ENCODE results near the gene FEN1.
A peak's percentile ranks its signal among the peaks of the same experiment; 100 is the strongest.

Gene FEN1

DNA sequence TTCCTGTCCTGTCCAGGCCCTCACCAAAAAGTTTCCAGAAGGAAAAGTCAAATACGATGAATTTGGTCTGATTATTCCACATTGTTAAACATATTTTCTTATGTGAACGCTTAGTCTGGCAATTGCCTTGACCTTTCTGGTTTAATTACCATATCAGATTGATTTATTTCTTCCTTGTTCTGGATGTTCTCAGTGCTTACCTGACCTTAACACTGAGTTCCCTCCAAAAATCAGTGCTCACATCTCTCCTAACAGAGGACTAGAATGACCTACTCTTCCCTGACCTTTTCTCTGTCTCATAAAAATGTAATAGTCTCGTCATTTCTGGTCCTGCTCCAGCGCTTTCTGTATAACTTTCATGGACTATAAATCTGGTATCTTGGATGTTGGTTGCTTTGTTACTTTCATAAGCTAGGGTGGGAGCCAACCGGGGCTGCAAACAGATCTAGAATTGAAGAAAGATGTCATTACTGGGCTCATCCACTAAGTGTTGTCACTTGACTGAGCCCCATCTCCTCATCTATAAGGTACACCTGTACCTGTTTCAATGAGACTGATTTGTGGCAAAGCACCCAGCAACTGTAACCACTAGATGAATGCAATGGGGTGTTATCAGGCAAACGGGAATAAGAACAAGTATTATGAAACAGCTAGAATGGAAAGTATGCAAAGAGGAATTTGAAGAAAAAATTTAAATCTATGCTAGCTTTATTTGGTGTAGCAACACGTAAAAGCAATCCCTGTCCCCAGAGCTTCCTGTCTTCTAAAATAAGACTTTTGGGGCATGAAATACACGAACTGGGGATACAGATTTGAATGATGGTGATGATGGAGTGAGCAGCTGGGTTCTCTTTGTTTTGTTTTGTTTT, 37.8 kb downstream of the FEN1 start:
- Mint-ChIP-seq H3K4me3 (peak overlapping the region; percentile 14), H3K36me3 (ENCODE audit: low read depth) (no peaks in the 10 kb centered on the region), H3K4me1 (ENCODE audit: low read depth) (peaks cover 47% of the 10 kb centered on the region), H3K9me3 (no peaks in the 10 kb centered on the region), H3K27ac (no peak overlapping the region), H3K27me3 (peaks cover 39% of the 10 kb centered on the region)

DNA sequence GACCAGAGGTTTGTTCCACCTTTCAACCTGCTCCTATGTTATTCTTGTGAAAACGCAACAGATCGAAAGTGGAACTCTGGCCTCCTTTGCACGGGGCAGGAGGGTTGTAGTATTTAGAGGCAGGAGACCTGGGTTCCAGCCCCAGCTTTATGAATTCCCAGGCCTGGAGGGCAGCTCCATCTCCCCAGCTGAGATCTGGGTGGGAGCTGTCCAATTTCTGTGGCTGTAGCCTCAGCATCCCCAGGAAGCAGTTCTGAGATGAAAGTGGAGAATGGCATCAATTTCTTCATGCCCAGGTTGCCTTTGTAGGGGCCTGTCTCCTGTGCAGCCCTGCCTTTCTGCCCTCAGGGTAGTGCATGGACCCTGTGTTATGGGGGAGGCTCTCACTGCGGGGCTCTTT, 39.5 kb downstream of the FEN1 start:
- peaks cover 27% of the 10 kb centered on the region for H3K27me3 Mint-ChIP-seq
- no peak overlapping the region for H3K4me3 Mint-ChIP-seq
- H3K36me3 Mint-ChIP-seq (ENCODE audit: low read depth), result no peaks in the 10 kb centered on the region
- H3K4me1 Mint-ChIP-seq (ENCODE audit: low read depth), result peaks cover 48% of the 10 kb centered on the region
- H3K27ac Mint-ChIP-seq, result no peak overlapping the region
- no peaks in the 10 kb centered on the region for H3K9me3 Mint-ChIP-seq

DNA sequence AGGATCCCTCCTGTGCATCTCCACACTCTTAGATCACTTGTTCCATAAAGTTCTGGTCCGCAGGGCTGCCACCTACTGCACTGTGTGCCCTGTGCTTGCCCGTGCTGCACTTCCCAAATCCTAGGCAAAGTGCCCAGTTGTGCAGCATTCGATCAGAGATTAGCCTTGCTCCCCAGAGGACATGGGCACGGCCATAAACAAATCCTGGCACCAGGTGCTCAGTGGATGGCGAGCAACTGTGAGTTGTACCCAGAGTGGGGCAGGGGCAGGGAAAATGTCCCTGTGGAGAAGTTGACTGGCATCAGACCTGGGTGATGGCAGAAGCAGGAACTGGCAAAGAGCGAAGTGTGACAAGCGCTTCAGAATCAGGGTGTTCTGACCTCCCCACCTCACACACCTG, 40.0 kb downstream of the FEN1 start:
- H3K27ac Mint-ChIP-seq, result no peak overlapping the region
- no peak overlapping the region for H3K4me3 Mint-ChIP-seq
- H3K4me1 Mint-ChIP-seq (ENCODE audit: low read depth), result peaks cover 46% of the 10 kb centered on the region
- no peaks in the 10 kb centered on the region for H3K36me3 Mint-ChIP-seq (ENCODE audit: low read depth)
- H3K27me3 Mint-ChIP-seq, result peaks cover 26% of the 10 kb centered on the region
- H3K9me3 Mint-ChIP-seq, result no peaks in the 10 kb centered on the region

DNA sequence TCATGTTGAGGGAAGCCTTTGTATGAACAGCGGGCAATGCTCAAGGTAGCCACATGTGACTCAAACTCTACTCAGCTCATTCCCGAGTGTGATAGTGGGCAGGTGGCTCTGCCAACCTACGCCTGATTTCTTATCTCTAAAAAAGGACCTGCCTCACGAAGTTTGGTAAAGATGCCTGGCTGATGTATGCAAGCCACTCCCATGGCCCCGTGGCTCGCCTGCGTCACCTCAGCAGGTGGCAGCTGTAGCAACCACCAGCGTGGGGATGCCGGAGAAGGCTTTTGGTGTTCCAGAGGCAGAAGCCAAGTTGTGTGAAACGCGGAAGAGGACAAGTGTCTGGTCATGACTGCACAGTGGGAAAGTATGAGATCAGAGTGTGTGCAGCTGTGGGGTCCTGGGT, 40.8 kb downstream of the FEN1 start:
- peak overlapping the region; percentile 37 for H3K4me3 Mint-ChIP-seq
- no peaks in the 10 kb centered on the region for H3K36me3 Mint-ChIP-seq (ENCODE audit: low read depth)
- H3K27ac Mint-ChIP-seq, result peak overlapping the region; percentile 74
- no peaks in the 10 kb centered on the region for H3K9me3 Mint-ChIP-seq
- H3K4me1 Mint-ChIP-seq (ENCODE audit: low read depth), result peaks cover 41% of the 10 kb centered on the region
- H3K27me3 Mint-ChIP-seq, result peaks cover 26% of the 10 kb centered on the region

DNA sequence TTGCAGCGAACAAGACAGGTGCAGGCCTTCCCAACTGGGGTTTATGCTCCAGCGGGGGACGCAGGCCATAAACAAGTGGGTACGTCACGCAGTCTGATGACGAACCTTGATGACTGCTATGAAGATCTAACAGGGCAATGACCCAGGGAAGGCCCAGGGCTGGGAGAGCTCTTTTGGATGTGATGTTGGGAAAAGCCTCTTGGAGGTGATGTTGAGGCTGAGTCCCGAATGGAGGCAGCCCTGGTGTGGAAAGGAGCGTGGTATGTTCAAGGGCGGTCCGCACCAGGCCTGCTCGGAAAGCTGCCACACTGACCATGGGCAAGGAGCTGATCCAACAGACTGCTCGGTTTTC, 41.2 kb downstream of the FEN1 start:
- peaks cover 38% of the 10 kb centered on the region for H3K4me1 Mint-ChIP-seq (ENCODE audit: low read depth)

DNA sequence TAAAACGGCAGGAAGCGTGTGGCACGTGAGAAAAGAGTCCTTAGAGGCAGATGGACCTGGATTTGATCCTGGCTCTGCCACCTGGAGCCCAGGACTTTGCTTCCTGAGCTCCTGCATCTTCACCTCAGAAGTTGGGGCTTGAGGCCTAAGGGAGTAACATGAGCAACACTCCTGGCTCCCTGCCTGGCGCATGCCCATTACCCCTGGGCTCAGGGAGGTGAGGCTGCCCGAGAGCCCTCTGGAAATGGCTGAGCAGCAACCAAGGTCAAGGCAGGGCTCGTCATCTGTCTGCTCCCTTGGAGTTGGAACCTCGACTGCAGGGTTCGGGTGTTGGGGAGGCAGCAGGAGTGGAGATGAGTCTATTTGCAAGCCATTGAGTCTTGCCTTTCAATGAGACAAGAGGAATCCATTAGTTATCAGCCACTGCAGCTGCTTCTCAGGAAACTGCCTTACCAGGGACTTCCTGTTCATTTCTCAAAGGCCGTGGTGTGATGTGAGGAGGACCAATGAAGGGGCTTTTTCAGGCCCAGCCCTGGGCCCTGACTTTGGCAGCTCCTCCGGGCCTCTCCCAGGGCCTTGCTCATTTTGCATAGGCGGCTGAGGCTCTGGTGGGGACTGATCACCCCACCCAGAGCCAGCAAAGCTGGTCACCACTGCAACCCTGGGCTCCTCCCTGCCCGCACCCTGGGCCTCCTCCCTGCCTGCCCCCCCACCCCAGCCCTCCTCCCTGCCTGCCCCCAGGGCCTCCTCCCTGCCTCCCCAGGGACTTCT, 41.8 kb downstream of the FEN1 start:
- Mint-ChIP-seq H3K4me1 (ENCODE audit: low read depth) (peaks cover 35% of the 10 kb centered on the region), H3K36me3 (ENCODE audit: low read depth) (peaks cover under 1% of the 10 kb centered on the region)

More for the DNA sequence above, 41.2 kb downstream of the FEN1 start:
- peak overlapping the region; percentile 56 for H3K27ac Mint-ChIP-seq
- peaks cover 26% of the 10 kb centered on the region for H3K27me3 Mint-ChIP-seq
- H3K36me3 Mint-ChIP-seq (ENCODE audit: low read depth), result no peaks in the 10 kb centered on the region
- no peaks in the 10 kb centered on the region for H3K9me3 Mint-ChIP-seq
- H3K4me3 Mint-ChIP-seq, result no peak overlapping the region

DNA sequence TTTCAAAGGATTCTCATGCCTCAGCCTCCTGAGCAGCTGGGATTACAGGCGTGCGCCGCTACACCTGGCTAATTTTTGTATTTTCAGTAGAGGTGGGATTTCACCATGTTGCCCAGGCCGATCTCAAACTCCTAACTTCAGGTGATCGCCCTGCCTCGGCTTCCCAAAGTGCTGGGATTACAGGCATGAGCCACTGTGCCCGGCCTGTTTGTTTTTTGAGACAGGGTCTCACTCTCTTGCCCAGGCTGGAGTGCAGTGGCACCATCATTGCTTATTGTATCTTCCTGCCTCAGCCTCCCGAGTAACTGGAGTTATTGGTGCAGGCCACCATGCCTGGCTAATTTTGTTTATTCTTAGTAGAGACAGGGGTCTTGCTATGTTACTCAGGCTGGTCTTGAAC, 43.5 kb downstream of the FEN1 start:
- H3K9me3 Mint-ChIP-seq, result no peaks in the 10 kb centered on the region
- H3K36me3 Mint-ChIP-seq (ENCODE audit: low read depth), result peaks cover 10% of the 10 kb centered on the region
- no peak overlapping the region for H3K4me3 Mint-ChIP-seq
- H3K4me1 Mint-ChIP-seq (ENCODE audit: low read depth), result peaks cover 28% of the 10 kb centered on the region
- H3K27me3 Mint-ChIP-seq, result peaks cover 6% of the 10 kb centered on the region
- H3K27ac Mint-ChIP-seq, result no peak overlapping the region

More for the DNA sequence above, 41.8 kb downstream of the FEN1 start:
- Mint-ChIP-seq H3K4me3 (no peak overlapping the region), H3K27me3 (peaks cover 22% of the 10 kb centered on the region), H3K27ac (peak overlapping the region; percentile 56), H3K9me3 (no peaks in the 10 kb centered on the region)

DNA sequence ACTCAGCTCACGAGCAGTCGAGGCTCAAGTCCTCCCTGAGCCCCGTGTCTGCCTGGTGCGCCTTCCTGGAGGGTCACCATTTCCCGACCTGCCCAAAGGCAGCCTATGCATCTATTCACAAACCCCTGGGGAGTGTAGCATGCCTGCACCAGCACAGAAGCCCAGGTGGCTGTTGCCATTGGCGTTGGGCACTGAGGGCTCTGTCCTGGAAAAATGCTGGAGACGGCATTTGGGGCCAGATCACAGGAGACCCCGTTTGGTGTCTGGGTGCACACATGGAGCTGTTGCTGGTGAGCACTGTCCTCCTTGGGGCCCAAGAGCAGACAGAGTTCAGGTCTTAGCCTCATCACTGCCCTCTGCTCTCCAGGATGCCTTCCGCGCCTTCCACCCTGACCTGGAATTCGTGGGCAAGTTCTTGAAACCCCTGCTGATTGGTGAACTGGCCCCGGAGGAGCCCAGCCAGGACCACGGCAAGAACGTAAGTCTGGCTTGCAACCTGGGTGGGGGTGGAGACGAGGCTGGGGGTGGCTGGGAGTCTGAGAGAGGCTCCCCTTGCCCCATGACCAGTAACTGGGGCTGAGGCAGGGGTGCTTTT, 44.8 kb downstream of the FEN1 start:
- Mint-ChIP-seq H3K9me3 (no peaks in the 10 kb centered on the region), H3K27me3 (no peaks in the 10 kb centered on the region), H3K27ac (no peak overlapping the region), H3K4me1 (ENCODE audit: low read depth) (peaks cover 32% of the 10 kb centered on the region), H3K4me3 (no peak overlapping the region), H3K36me3 (ENCODE audit: low read depth) (peaks cover 14% of the 10 kb centered on the region)

DNA sequence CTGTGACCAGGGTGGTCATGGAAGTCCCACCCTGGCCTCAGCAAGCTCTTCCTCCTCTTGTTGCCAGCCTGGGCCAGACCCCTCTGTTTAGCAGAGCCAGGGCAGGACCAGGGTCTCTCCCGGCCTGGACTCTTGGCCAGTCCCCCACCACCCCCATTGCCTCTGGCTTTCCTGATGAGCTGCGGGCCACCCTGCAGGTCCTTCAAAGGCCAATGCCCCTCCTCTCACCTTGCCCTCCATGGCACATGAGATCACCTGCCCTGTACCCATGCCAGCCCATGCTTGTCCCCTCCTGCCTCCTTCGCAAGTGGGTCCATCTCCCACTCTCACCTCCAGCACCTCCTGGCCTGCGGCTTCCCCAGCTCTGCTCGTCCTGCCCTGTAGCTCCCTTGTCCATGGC, 45.8 kb downstream of the FEN1 start:
- no peaks in the 10 kb centered on the region for H3K27me3 Mint-ChIP-seq
- H3K36me3 Mint-ChIP-seq (ENCODE audit: low read depth), result peaks cover 14% of the 10 kb centered on the region
- no peaks in the 10 kb centered on the region for H3K9me3 Mint-ChIP-seq
- H3K4me1 Mint-ChIP-seq (ENCODE audit: low read depth), result peaks cover 27% of the 10 kb centered on the region
- H3K4me3 Mint-ChIP-seq, result no peak overlapping the region
- no peak overlapping the region for H3K27ac Mint-ChIP-seq

DNA sequence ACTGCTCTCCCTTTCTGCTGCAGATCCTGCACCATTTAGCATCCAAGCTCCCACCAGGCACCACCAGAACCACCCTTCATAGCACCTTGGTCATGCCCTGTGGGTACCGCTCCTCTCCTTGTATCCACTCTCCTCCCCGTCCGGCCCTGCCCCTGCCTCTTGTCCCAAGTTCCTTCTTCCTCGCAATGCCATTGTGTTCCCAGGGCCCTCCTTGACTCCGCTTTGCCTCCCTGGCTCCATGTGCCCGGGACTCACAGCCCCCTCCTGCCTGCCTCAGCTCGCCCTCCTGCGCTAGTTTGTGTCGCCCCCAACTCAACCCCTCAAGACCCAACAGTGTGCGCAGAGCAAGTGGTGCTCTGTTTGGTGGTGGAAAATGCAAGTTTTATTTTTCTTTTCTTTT, 46.2 kb downstream of the FEN1 start:
- Mint-ChIP-seq H3K9me3 (no peaks in the 10 kb centered on the region), H3K27me3 (no peaks in the 10 kb centered on the region), H3K36me3 (ENCODE audit: low read depth) (peaks cover 14% of the 10 kb centered on the region), H3K4me3 (no peak overlapping the region), H3K4me1 (ENCODE audit: low read depth) (peaks cover 23% of the 10 kb centered on the region), H3K27ac (no peak overlapping the region)

DNA sequence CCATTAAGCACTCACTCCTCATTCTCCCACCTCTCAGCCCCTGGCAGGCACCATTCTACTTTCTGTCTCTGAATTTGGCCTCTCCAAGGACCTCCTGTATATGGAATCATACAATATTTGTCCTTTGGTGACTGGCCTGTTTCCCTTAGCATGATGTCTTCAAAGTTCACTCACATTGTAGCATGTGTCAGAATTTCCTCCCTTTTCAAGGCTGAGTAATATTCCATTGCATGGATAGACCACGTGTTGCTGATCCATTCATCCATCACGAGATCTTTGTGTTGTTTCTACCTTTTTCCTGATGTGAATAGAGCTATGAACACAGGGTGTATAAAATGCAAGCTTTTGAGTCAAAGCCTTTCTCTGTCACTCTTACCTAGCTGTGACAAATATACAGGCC, 47.0 kb downstream of the FEN1 start:
- H3K27ac Mint-ChIP-seq, result no peak overlapping the region
- peaks cover 15% of the 10 kb centered on the region for H3K4me1 Mint-ChIP-seq (ENCODE audit: low read depth)
- no peaks in the 10 kb centered on the region for H3K9me3 Mint-ChIP-seq
- no peak overlapping the region for H3K4me3 Mint-ChIP-seq
- H3K27me3 Mint-ChIP-seq, result no peaks in the 10 kb centered on the region
- peaks cover 14% of the 10 kb centered on the region for H3K36me3 Mint-ChIP-seq (ENCODE audit: low read depth)

DNA sequence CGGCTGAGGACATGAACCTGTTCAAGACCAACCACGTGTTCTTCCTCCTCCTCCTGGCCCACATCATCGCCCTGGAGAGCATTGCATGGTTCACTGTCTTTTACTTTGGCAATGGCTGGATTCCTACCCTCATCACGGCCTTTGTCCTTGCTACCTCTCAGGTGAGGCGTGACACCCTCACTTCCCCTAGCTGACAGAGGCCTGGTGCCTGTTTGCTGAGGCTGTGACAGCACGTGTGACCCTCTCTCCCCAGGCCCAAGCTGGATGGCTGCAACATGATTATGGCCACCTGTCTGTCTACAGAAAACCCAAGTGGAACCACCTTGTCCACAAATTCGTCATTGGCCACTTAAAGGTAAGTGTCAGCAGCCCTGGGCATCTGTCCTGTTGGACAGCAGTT, 47.7 kb downstream of the FEN1 start:
- no peak overlapping the region for H3K27ac Mint-ChIP-seq
- H3K27me3 Mint-ChIP-seq, result no peaks in the 10 kb centered on the region
- H3K4me3 Mint-ChIP-seq, result no peak overlapping the region
- H3K36me3 Mint-ChIP-seq (ENCODE audit: low read depth), result peaks cover 14% of the 10 kb centered on the region
- H3K4me1 Mint-ChIP-seq (ENCODE audit: low read depth), result peaks cover 10% of the 10 kb centered on the region
- H3K9me3 Mint-ChIP-seq, result no peaks in the 10 kb centered on the region

DNA sequence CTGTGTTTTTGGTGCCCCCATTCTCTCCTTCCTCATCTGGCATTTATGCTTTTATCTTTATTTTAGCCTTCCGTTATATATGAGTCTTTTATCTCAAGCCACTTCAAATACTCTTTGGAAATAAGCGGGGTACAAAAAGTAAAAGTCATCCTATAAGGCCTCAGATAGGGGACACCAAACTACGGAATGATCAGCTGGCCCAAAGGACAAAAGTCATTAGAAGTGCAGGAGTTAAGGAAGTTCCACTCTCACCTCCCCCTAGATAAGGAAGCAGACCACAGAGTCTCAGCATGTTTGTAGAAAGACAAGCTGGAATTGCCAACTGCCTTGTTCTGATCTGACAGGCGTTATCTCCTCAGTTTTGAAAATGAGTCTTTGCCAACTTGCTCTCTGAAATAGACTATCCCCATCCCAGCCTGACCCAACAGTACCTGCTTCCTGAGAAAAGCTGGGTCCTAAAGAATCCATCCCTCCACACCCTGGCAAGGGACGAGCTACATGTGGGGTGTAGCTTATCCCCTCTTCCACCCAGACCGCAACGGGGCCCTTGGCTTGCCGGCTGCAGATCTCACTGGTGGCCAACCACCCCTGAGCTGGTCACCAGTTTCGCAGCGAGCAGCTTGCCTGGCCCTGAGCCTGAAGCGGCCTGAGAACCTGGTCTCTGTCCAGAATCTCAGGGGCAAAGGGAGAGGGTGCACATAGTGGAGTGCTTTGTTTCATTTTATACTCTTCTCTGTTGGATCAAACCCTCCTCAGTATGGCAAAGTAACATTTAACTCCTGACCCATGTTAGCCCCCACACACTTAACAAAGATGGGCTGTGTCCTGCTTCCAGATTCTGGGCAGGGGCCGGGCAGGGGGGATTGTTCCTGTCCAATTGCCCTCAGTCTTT, 49.2 kb downstream of the FEN1 start:
- Mint-ChIP-seq H3K27me3 (no peaks in the 10 kb centered on the region), H3K27ac (no peak overlapping the region), H3K4me3 (no peak overlapping the region), H3K9me3 (no peaks in the 10 kb centered on the region), H3K36me3 (ENCODE audit: low read depth) (peaks cover 14% of the 10 kb centered on the region), H3K4me1 (ENCODE audit: low read depth) (peaks cover 3% of the 10 kb centered on the region)

DNA sequence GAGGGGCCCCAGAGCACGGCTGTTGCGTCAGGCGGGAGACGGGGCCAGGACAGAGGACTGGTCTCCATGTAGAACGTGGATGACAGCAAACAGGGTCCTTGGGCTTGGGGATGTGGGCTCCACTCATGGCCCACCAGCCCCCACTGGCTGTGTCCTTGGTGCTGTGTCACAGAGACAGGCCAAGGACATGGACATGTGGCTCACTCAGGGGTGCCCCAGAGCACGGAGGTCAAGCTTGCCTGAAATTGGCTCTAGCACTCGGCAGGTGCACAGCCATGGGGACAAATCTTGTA, 49.8 kb downstream of the FEN1 start:
- no peaks in the 10 kb centered on the region for H3K27me3 Mint-ChIP-seq
- H3K9me3 Mint-ChIP-seq, result no peaks in the 10 kb centered on the region
- no peak overlapping the region for H3K4me3 Mint-ChIP-seq
- no peak overlapping the region for H3K27ac Mint-ChIP-seq
- H3K4me1 Mint-ChIP-seq (ENCODE audit: low read depth), result peaks cover 3% of the 10 kb centered on the region
- H3K36me3 Mint-ChIP-seq (ENCODE audit: low read depth), result peaks cover 14% of the 10 kb centered on the region

All from stimulated activated naive CD8-positive, alpha-beta T cell treated with anti-CD3 and anti-CD28 coated beads, Interleukin-15, Interleukin-2, amounts not matched to agents 100 ng/mL and 50 ng/mL, for 24 hours (primary cell).